Mesothelial cell of epicardium (in vitro differentiated cells): Measurements from ENCODE around the gene PAX9. TPM values are rescaled to one million over a fixed set of nuclear protein-coding genes. Genes with fewer than 3 reads are reported as not detected.

Source experiments
- DNase-seq, 2 experiments: peaks; one replicate each; pipeline ENCODE4 v3.0.0; 2021; ENCODE audit warnings: low spot score in 2 of 2; ENCODE audit not compliant: unreplicated experiment in 2 of 2
- H3K27ac Mint-ChIP-seq: 2 replicates; pipeline ENCODE4 v1.8.0; 2021; ENCODE audit warnings: mixed read lengths
- H3K27me3 Mint-ChIP-seq: 2 replicates; pipeline ENCODE4 v1.8.0; 2021; ENCODE audit warnings: low read depth, mixed read lengths
- H3K36me3 Mint-ChIP-seq: 2 replicates; pipeline ENCODE4 v1.8.0; 2021; ENCODE audit warnings: mixed read lengths
- H3K4me1 Mint-ChIP-seq: 2 replicates; pipeline ENCODE4 v1.8.0; 2021; ENCODE audit warnings: mixed read lengths
- H3K4me3 Mint-ChIP-seq: 2 replicates; pipeline ENCODE4 v1.8.0; 2021; ENCODE audit warnings: mild to moderate bottlenecking, moderate library complexity, mixed read lengths
- H3K9me3 Mint-ChIP-seq: 2 replicates; pipeline ENCODE4 v1.8.0; 2021; ENCODE audit warnings: mixed read lengths
- CTCF ChIP-seq: fragments of 200-600 bp; sonication (generic); IDR thresholded peaks from one replicate; pipeline ENCODE4 v1.5.0; 2021; ENCODE audit warnings: antibody characterized with exemption; ENCODE audit not compliant: unreplicated experiment
- total RNA-seq: library from RNA; stranded (reverse); gene quantifications from 3 replicates; pipeline ENCODE4 v1.2.1, GENCODE V29; 2021

PAX9 gene
- total RNA-seq, 1 donor from 2014 or later = not detected

GRCh38 chr14:36667679-36668078, 6.0 kb downstream of the PAX9 start:
- Mint-ChIP-seq H3K27me3 (peaks cover 93% of the 10 kb centered on the region), H3K36me3 (no peaks in the 10 kb centered on the region), H3K4me3 (no peak overlapping the region), H3K27ac (no peak overlapping the region), H3K9me3 (no peaks in the 10 kb centered on the region), H3K4me1 (peaks cover 15% of the 10 kb centered on the region)
- no peak for DNase-seq
- TF ChIP-seq CTCF = no peak

DNA sequence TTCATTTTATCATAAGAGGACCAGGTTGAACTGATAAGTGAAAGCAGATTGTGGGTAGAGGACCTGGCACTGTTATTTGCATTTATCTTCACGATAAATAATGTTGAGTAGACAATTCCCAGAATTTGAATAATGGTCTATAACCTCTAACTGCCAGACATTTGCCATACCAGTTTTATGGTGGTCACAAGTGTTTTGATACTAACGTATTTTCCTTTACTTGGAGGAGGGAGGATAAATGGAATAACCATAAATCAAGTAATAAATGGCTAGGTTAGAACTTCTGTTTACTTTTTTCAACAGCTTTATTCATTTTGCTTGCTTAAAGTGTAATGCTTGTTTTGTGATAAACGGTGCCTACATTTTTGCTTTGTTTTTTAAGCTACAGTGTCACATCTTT, 9.5 kb downstream of the PAX9 start:
- H3K9me3 Mint-ChIP-seq = no peaks in the 10 kb centered on the region
- H3K4me1 Mint-ChIP-seq = peaks cover 2% of the 10 kb centered on the region
- no peak overlapping the region for H3K4me3 Mint-ChIP-seq
- no peak overlapping the region for H3K27ac Mint-ChIP-seq
- H3K27me3 Mint-ChIP-seq = peaks cover 90% of the 10 kb centered on the region
- no peak for TF ChIP-seq CTCF
- no peaks in the 10 kb centered on the region for H3K36me3 Mint-ChIP-seq
- DNase-seq = no peak

GRCh38 chr14:36672095-36672494, 10.4 kb downstream of the PAX9 start:
- H3K9me3 Mint-ChIP-seq = no peaks in the 10 kb centered on the region
- H3K36me3 Mint-ChIP-seq = no peaks in the 10 kb centered on the region
- H3K27ac Mint-ChIP-seq = no peak overlapping the region
- H3K27me3 Mint-ChIP-seq = peaks cover 91% of the 10 kb centered on the region
- TF ChIP-seq CTCF = no peak
- DNase-seq = no peak
- H3K4me1 Mint-ChIP-seq = no peaks in the 10 kb centered on the region
- no peak overlapping the region for H3K4me3 Mint-ChIP-seq

DNA sequence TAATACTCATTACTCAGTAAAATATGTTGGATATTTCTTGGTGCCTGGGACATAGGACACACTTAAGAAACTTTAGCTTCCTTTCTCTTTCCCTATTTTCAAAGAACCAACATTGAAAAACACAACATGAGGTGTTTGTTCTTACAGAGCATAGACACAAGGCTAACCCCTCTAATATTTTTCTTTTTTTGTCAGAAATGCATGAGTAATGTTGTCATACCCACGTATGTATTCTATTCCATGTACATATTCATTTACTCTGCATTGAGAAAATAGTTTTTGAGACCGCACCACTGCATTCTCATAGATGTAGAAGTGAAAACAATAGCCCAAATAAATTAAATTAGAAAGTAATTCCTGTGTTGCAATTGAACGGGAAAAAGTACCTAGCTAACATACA, 13.0 kb downstream of the PAX9 start:
- peaks cover 87% of the 10 kb centered on the region for H3K27me3 Mint-ChIP-seq
- no peak overlapping the region for H3K4me3 Mint-ChIP-seq
- H3K4me1 Mint-ChIP-seq = no peaks in the 10 kb centered on the region
- no peaks in the 10 kb centered on the region for H3K9me3 Mint-ChIP-seq
- no peak for DNase-seq
- H3K36me3 Mint-ChIP-seq = no peaks in the 10 kb centered on the region
- H3K27ac Mint-ChIP-seq = no peak overlapping the region
- no peak for TF ChIP-seq CTCF

GRCh38 chr14:36675581-36675980, 13.9 kb downstream of the PAX9 start:
- Mint-ChIP-seq H3K27ac (no peak overlapping the region), H3K9me3 (no peaks in the 10 kb centered on the region)

More at GRCh38 chr14:36675581-36675980, 13.9 kb downstream of the PAX9 start:
- no peaks in the 10 kb centered on the region for H3K36me3 Mint-ChIP-seq
- H3K4me1 Mint-ChIP-seq = no peaks in the 10 kb centered on the region
- DNase-seq = no peak
- no peak overlapping the region for H3K4me3 Mint-ChIP-seq
- TF ChIP-seq CTCF = no peak
- H3K27me3 Mint-ChIP-seq = peaks cover 78% of the 10 kb centered on the region
